Measurements from ENCODE around the gene UBAC2. TPM values are rescaled to one million over a fixed set of nuclear protein-coding genes. Genes with fewer than 3 reads are reported as not detected.

The UBAC2 gene
- total and polyA plus RNA-seq, 10 donors, result 49.3 to 82.1 (median 66.2) TPM

GRCh38 chr13:99412856-99413255, 212.2 kb downstream of the UBAC2 start:
- intact Hi-C loops (cut with DNase I; ENCODE audit: low total_unique reads), result no loop called here
- peaks cover 0 to 7% (median 0%) of the 10 kb centered on the region in 8 donors for H3K9me3 ChIP-seq
- no peaks in the 10 kb centered on the region for H3K27me3 ChIP-seq (replicated peaks in 1 of 7)
- no peaks in the 10 kb centered on the region for H3K36me3 ChIP-seq
- WGBS, 5 donors, result 72 to 91% (median 85%) methylated on average over 1 of the region's 1 CpG
- DNase-seq, result no peak
- H3K27ac ChIP-seq, result no peak overlapping the region
- H3K4me1 ChIP-seq, result peaks cover 0 to 37% (median 3%) of the 10 kb centered on the region in 6 donors
- TF ChIP-seq POLR2AphosphoS5 (IDR thresholded peaks at IDR 0.05) (no peak), POLR2A (IDR thresholded peaks at IDR 0.05) (no peak)
- TF ChIP-seq, protein P1, sequence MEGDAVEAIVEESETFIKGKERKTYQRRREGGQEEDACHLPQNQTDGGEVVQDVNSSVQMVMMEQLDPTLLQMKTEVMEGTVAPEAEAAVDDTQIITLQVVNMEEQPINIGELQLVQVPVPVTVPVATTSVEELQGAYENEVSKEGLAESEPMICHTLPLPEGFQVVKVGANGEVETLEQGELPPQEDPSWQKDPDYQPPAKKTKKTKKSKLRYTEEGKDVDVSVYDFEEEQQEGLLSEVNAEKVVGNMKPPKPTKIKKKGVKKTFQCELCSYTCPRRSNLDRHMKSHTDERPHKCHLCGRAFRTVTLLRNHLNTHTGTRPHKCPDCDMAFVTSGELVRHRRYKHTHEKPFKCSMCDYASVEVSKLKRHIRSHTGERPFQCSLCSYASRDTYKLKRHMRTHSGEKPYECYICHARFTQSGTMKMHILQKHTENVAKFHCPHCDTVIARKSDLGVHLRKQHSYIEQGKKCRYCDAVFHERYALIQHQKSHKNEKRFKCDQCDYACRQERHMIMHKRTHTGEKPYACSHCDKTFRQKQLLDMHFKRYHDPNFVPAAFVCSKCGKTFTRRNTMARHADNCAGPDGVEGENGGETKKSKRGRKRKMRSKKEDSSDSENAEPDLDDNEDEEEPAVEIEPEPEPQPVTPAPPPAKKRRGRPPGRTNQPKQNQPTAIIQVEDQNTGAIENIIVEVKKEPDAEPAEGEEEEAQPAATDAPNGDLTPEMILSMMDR (IDR thresholded peaks at IDR 0.05 in 8 of 11, conservative IDR thresholded peaks at IDR 0.05 in 3 of 11), result no peak
- H3K4me3 ChIP-seq, result no peak overlapping the region

- intact Hi-C loops (cut with DNase I; ENCODE audit: low total_unique reads), result no loop called here
- 79 to 86% (median 83%) methylated on average over 15 of the region's 15 CpGs for WGBS, 5 donors
- DNase-seq, result no peak
- no peak overlapping the region for H3K4me3 ChIP-seq
- peak overlapping the region in 1 of 8 donors; percentile 38 for H3K27ac ChIP-seq
- peaks cover 0 to 50% (median 6%) of the 10 kb centered on the region in 6 donors for H3K4me1 ChIP-seq
- TF ChIP-seq POLR2AphosphoS5 (IDR thresholded peaks at IDR 0.05), result no peak
- TF ChIP-seq, protein P1 (IDR thresholded peaks at IDR 0.05 in 8 of 11, conservative IDR thresholded peaks at IDR 0.05 in 3 of 11), result no peak
- TF ChIP-seq POLR2A (IDR thresholded peaks at IDR 0.05), result no peak
- peaks cover 0 to 7% (median 0%) of the 10 kb centered on the region in 8 donors for H3K9me3 ChIP-seq
- no peaks in the 10 kb centered on the region for H3K27me3 ChIP-seq (replicated peaks in 1 of 7)
- no peaks in the 10 kb centered on the region for H3K36me3 ChIP-seq
Observed at GRCh38 chr13:99414048-99414995, 213.7 kb downstream of the UBAC2 start.

- H3K9me3 ChIP-seq, result peaks cover 0 to 7% (median 0%) of the 10 kb centered on the region in 8 donors
- peak overlapping the region in 4 of 8 donors; percentile 16 to 46 (median 33) for H3K27ac ChIP-seq
- H3K4me1 ChIP-seq, result peaks cover 4 to 58% (median 14%) of the 10 kb centered on the region in 6 donors
- WGBS, 5 donors, result 58 to 74% (median 68%) methylated on average over 13 of the region's 13 CpGs
- no peak for DNase-seq
- no peaks in the 10 kb centered on the region for H3K36me3 ChIP-seq
- no peaks in the 10 kb centered on the region for H3K27me3 ChIP-seq (replicated peaks in 1 of 7)
- intact Hi-C loops (cut with DNase I; ENCODE audit: low total_unique reads), result no loop called here
- no peak overlapping the region for H3K4me3 ChIP-seq
- TF ChIP-seq POLR2A (IDR thresholded peaks at IDR 0.05), result no peak
Observed at GRCh38 chr13:99415014-99415650, 214.5 kb downstream of the UBAC2 start.

DNA sequence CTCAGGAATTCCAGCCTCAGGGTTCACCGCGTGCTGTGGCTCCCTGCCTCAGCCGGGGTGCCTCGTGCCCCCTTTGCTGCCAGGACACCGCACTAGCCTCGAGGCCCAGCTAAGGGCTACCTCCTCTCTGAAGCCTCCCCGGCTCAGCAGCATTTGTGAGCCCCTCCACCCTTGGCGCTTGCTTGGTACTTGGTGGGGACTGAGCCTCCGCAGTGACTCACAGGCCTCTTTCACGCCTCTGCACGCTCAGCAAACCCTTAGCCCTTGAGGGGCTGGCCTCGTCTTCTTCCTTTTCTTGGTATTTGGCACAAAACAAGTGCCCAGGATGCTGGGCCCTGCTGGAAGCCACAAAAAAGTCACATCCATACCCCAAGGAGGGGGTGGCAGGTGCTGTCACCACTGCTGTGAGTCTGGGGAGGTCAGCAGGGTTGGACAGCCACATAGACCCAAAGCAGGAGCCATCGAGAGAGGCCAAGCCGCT, 215.2 kb downstream of the UBAC2 start:
- H3K36me3 ChIP-seq, result no peaks in the 10 kb centered on the region
- H3K27ac ChIP-seq, result peak overlapping the region in 4 of 8 donors; percentile 16 to 46 (median 33)
- 85 to 94% (median 91%) methylated on average over 11 to 14 of the region's 14 CpGs for WGBS, 5 donors
- no peak for DNase-seq
- H3K4me3 ChIP-seq, result no peak overlapping the region
- peaks cover 7 to 62% (median 22%) of the 10 kb centered on the region in 6 donors for H3K4me1 ChIP-seq
- no peaks in the 10 kb centered on the region for H3K27me3 ChIP-seq (replicated peaks in 1 of 7)
- intact Hi-C loops (cut with DNase I; ENCODE audit: low total_unique reads), result no loop called here
- peaks cover 0 to 7% (median 0%) of the 10 kb centered on the region in 8 donors for H3K9me3 ChIP-seq
- TF ChIP-seq POLR2AphosphoS5 (IDR thresholded peaks at IDR 0.05) (no peak), POLR2A (IDR thresholded peaks at IDR 0.05) (no peak)

Measured in spleen (tissue), 11 donors.